ENCODE data around the gene ACTR3C.
A peak's percentile ranks its signal among the peaks of the same experiment; 100 is the strongest.
"Not testable (repeated sequence)": the region's sequence is repeated elsewhere in the genome, so short reads cannot be mapped to it uniquely, and the experiment has no call there.

Gene ACTR3C

GRCh38 chr7:150285849-150286754, 37.2 kb downstream of the ACTR3C start:
- peak; percentile 57 for FAIRE-seq
- peak; percentile 16 for DNase-seq (ENCODE audit: low spot score)

- DNase-seq (ENCODE audit: low spot score) (peak; percentile 32), FAIRE-seq (peak; percentile 98)
Observed at GRCh38 chr7:150283608-150284007, 39.7 kb downstream of the ACTR3C start.

DNA sequence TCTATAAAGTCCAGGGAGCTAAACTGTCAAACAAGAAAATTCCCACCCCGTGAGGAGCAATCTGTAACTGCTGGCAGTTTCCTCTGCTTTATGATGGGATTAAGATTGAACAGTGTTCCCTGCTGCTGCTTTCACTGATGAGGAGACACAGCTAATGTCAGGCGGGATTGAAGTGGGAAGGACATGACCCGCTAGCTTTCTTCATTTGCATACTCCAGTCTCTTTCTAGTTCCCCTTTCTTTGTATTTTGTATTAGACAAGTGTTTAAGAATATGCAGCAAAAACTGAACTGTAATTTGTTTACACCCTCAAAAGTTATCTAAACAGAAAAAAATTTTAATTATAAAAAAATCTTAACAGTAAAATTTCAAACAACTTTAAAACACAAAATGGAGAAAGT, 40.2 kb downstream of the ACTR3C start:
- DNase-seq (ENCODE audit: low spot score); FAIRE-seq: not testable (repeated sequence)

GRCh38 chr7:150281681-150282403, 41.5 kb downstream of the ACTR3C start:
- FAIRE-seq; DNase-seq (ENCODE audit: low spot score): not testable (repeated sequence)

GRCh38 chr7:150278383-150278782, 45.0 kb downstream of the ACTR3C start:
- DNase-seq (ENCODE audit: low spot score); FAIRE-seq: not testable (repeated sequence)

GRCh38 chr7:150276132-150276695, 47.1 kb downstream of the ACTR3C start:
- peak; percentile 40 for DNase-seq (ENCODE audit: low spot score)
- FAIRE-seq = peak; percentile 60

DNA sequence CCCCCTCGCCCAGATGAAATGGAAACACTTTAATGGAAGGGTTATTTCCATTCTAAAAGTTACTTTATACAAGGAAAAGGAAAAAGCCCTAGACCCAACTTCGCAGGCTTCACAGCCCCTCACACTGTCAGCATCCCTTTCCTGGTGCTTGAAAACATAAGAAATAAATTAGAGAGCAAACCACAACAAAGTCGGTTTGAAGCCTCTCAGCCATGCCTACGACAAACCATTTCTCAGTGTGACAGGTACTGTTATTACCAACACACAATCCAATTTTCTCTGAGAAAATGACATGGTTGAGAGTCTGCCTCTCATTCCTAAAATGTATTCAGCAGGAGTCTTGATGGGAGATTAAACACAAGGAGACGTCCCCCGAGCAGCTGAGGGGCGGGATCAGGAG, 51.4 kb downstream of the ACTR3C start:
- not testable (repeated sequence) for FAIRE-seq

GRCh38 chr7:150270101-150270824, 53.1 kb downstream of the ACTR3C start:
- not testable (repeated sequence) for FAIRE-seq; DNase-seq (ENCODE audit: low spot score)

More for the DNA sequence above, 51.4 kb downstream of the ACTR3C start:
- not testable (repeated sequence) for DNase-seq (ENCODE audit: low spot score)

DNA sequence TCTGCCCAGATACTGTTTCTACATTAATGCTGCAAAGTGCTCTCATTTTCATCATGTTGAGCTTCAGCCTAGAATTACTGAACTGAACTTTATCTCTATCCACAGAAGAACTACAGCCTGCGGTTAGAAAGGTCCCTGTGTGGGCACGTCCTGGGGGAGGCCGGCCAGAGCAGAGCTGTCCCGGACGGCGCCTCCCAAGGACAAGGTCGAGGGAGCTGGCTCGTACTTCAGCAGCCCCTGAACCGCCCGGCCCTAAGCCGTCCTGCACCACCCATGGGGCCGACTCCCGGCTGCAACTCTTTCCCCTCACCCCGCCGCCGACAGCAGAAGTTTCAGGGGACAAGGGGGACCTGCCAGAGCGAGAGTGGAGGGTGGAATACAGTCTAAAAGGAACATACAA, 54.5 kb downstream of the ACTR3C start:
- DNase-seq (ENCODE audit: low spot score); FAIRE-seq: not testable (repeated sequence)

DNA sequence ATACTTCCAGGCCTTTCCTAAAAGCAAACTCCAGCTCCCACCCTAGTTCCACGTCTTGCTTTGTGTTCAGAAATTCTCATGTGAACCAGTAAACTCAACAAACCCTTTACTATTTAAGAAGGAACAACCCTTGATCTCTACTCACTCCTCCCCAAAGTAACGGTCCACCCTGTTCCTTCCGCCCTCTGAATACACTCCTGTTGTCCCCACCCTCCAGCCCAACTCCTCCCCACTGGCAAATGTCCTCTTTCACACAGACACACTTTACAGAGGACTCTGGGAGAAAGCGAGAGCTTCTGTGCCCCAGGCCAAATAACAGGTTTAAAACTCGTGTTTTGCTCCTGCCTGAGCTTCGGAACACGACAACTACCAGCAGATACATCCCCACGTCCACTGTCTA, 55.1 kb downstream of the ACTR3C start:
- FAIRE-seq; DNase-seq (ENCODE audit: low spot score): not testable (repeated sequence)

DNA sequence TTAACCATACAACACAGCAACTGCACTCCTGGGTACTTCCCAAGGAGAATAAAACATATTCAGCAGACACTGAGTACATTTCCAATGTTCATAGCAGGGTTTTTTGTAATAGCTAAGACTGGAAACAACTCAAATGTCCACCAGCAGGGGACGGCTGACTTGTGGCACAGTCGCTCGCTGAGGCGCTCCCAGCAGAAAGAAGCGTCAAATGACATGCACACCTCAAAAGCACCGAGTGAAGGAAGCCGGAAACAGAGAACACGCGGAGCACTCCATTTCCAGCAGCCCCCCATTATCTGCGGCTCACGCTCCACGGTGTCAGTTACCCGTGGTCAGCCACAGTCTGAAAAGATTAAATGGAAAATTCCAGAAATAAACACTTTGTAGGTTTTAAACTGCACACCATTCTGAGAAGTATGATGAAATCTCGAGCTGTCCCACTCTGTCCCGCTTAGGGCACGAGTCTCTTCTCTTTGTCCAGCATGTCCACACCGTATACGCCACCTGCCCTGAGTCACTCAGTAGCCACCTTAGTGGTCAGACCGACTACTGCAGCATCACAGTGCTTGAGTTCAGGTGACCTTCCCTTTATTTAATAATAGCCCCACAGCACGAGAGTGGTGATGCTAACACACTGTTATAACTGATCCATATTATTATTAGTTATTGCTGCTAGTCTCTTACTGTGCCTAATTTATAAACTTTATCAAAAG, 56.2 kb downstream of the ACTR3C start:
- FAIRE-seq; DNase-seq (ENCODE audit: low spot score): not testable (repeated sequence)

- not testable (repeated sequence) for DNase-seq (ENCODE audit: low spot score); FAIRE-seq
Observed at GRCh38 chr7:150262656-150263055, 60.7 kb downstream of the ACTR3C start.

- not testable (repeated sequence) for DNase-seq (ENCODE audit: low spot score); FAIRE-seq
Observed at GRCh38 chr7:150247745-150248144, 75.6 kb downstream of the ACTR3C start.

GRCh38 chr7:150245208-150245607, 78.1 kb downstream of the ACTR3C start:
- not testable (repeated sequence) for FAIRE-seq; DNase-seq (ENCODE audit: low spot score)

GRCh38 chr7:150242935-150243334, 80.4 kb downstream of the ACTR3C start:
- DNase-seq (ENCODE audit: low spot score); FAIRE-seq: not testable (repeated sequence)

DNA sequence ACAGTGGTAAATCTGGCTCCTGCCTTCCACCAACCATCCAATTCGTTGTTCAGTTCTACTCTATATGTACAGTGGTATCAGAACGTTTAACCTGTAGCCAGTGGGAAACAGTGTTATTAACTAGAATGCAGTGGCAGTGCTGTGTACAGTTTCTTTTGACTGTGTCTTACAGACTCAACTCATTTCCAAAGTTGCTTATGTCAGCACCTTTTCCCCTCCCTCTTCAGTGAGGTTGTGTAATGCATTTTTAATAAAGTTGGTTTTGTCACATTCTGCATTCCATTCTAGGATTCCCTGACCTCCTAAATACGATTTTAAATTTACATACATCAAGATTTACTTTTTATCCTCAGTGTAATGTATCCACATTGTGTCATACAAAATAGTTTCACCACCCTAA, 97.9 kb downstream of the ACTR3C start:
- FAIRE-seq = not testable (repeated sequence)

GRCh38 chr7:150222083-150222972, 101.0 kb downstream of the ACTR3C start:
- not testable (repeated sequence) for DNase-seq (ENCODE audit: low spot score); FAIRE-seq

More for the DNA sequence above, 97.9 kb downstream of the ACTR3C start:
- DNase-seq (ENCODE audit: low spot score) = not testable (repeated sequence)

DNA sequence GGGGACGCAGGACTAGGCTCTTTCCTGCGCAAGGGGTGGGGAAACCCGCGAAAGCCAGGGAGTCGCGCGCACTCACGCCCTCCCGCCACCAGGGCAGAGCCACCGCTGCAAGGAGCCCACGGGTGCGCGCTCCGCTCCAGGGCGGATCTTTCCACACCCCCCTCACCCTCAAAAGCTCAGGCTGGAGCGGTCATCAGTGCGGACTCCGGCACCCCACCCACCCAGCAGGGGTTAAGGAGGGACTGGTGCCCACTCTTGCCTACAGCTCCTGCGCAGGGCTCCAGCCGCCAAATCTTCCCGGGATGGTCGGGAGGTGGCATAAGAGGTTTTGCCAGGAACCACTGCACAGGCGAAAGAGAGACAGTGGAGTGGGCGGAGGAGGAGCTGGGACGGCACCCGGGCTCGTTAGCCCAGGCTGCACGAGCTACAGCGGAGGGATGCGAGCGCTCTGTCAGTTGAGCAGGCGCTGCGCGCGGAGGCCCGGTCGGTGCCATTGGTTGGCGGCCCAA, 102.6 kb downstream of the ACTR3C start:
- not testable (repeated sequence) for FAIRE-seq; DNase-seq (ENCODE audit: low spot score)
